Measurements from ENCODE around the gene GDPD1.
"Not testable (repeated sequence)": the region's sequence is repeated elsewhere in the genome, so short reads cannot be mapped to it uniquely, and the experiment has no call there.

DNA sequence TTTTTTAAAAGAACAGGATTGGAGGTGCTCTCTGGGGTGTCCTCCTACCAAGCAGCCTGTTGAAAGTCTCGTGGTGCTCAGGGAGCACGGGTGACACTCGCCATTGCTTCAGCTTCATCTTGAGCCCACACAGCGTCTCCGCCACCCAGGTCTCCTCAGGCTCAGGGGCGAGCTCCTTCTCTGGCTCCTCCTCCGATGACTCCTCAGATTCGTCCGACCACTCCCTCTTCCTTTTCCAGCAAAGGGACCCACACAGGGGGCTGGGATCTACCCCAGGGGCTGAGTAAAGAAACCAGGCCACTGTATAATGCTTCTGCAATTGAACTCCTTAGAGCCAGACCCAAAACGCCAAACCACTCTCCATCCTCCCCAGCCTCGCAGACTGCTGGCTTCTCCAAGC lies 40.7 kb upstream of the GDPD1 start:
- TF ChIP-seq FOXA1 (IDR thresholded peaks at IDR 0.05); BHLHE40 (IDR thresholded peaks at IDR 0.05; ENCODE audit: borderline replicate concordance); ZNF384 (IDR thresholded peaks at IDR 0.05); ARNT (IDR thresholded peaks at IDR 0.05); SUZ12 (IDR thresholded peaks at IDR 0.05); NFRKB (IDR thresholded peaks at IDR 0.05); TARDBP (IDR thresholded peaks at IDR 0.05); FOXM1 (IDR thresholded peaks at IDR 0.05; ENCODE audit: borderline replicate concordance); FOXK2 (IDR thresholded peaks at IDR 0.05); ELF4 (IDR thresholded peaks at IDR 0.05): not testable (repeated sequence)

All from HEK293T (cell line).